Stimulated activated CD8-positive, alpha-beta memory T cell treated with anti-CD3 and anti-CD28 coated beads, Interleukin-7, amount 100 ng/mL, for 4 hours (primary cell): Measurements from ENCODE around the gene ZNF205.
"Not testable (repeated sequence)": the region's sequence is repeated elsewhere in the genome, so short reads cannot be mapped to it uniquely, and the experiment has no call there.

Source experiments
- DNase-seq, 2 donors: peaks; one replicate each; pipeline ENCODE4 v3.0.0-alpha.2; 2020; ENCODE audit warnings: low read depth in 2 of 2

ZNF205 gene

DNA sequence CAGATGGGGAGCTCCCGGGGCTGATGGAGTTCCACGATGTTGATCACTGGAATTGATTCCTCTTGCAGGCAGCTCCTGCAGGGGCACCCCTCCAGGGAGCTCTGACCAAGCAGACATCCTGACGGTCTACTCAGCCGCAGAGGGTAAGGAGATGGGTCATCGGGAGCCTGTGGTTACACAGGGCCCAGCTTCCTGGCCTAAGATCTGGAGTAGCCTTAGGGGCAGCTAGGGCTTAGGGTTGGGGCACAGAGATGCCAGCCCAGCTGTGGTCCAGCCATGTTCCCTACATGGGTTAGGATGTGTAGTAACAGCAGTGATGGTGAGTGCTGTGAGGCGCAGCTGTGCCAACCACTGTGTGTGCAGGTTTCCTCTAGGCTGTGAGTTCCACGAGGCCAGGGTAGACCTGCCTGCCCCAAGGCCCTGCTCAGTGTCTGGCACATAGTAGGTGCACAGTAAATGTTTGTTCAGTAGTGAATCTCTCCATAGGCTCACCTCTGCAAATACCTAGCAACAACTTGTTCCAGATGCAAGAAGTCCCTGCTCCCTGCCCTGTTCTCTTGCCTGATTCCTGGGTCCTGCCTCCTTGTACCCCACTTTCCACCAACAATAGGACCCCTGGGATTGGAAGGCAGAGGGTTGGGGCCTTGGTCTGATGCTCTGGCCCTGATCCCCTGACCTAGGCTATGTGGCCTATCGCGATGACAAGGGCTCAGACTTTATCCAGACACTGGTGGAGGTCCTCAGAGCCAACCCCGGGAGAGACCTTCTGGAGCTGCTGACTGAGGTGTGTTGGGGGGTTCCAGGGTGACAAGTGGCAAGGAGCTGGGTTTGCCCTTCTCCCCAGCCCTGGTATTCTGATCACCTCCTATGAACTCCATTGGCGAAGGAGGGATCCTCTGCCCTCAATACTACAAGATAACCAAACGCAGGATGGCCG, 36.1 kb downstream of the ZNF205 start:
- no peak for DNase-seq

DNA sequence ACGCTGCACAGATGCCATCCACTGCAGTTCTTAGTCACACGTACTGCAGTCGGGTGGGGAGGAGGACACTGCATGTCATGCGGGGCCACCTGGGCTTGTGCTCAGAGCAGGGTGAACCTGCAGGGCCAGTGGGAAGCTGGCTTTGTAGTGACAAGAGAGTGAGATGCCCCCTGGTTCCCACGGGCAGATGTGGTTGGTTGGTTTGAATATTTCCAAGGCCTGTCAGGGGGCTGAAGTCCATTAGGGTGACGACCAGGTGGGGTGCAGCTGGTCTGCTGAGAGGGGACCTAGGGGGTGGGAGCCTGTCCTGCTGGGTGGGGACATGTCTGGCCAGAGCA, 36.8 kb downstream of the ZNF205 start:
- DNase-seq, result no peak

DNA sequence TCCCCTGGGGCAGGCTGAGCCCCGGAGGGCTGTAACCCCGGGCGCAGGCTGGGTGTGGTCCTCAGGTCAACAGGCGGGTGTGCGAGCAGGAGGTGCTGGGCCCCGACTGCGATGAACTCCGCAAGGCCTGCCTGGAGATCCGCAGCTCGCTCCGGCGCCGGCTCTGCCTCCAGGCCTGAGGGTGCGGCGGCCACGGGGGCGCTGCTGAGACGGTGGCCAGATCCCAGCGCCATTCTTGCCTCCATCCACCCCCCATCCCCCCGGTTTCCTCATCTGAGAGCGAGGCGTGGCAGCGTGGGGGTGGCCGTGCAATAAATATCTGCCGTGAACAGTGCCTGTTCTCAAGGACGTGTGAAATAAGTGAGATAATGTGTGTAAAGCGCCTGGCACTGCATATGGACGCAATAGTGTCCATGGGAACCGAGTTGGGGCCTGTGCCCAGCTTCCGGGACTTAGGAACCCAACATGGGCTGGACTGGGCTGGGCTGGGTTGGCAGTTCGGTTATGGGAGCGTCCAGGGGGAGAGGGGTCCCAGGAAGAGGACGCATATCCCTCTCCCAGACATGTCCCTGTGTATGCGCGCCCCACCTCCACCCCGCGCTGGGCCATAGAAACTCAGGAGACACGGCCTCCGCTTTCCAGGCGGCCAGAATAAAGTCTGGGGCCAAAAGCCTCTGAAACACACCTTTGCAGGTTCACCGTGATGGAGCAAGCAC, 37.4 kb downstream of the ZNF205 start:
- DNase-seq, result peak in 1 of 2 donors; percentile 45

DNA sequence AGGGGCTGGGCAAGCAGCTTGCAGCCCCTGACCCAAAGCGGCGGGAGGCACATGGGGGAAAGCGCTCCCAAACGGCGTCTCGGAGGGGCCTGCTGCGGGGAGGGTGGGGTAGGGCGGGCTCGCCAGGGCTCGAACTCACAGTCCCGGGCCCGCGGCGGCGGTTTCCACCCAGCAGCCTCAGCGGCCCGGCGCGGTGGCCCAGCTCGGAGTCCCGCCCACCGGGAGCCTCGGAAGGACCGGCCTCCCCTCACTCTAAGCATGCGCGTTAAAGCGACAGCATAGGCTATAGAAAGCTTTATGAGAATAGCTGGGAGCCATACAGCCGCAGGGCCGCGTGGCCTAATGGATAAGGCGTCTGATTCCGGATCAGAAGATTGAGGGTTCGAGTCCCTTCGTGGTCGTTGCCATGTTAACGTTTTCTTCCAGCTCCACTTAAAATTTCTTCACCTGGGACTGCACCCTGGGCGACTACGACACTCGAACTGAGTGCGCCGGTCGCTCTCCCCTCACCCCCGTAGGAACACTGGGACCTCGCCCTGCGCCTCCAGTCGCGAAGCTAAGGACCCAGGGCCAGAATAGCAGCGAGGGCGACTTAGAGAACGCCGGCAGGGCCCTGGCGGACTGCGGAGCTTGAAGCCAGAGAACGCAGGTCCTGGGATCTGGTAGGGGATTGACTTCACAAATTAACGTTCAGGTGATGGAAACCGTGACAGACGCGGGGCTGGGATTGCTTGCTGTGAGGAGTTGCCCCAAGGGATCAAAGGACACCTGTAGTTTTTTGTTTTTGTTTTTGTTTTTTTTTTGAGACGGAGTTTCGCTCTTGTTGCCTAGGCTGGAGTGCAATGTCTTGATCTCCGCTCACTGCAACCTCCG, 38.2 kb downstream of the ZNF205 start:
- DNase-seq, result peak; percentile 93 to 97

DNA sequence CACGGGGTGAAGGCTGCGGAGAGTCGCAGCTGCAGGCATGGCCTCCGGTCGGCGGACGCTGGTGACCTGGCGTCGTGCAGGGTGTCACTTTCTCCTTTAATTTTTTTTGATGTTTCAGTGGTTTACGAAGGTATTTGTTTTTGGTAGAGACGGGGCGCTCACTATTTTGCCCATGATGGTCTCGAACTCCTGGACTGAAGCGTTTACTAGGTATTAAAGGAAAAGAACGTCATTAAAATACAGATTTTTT, 39.6 kb downstream of the ZNF205 start:
- no peak for DNase-seq

DNA sequence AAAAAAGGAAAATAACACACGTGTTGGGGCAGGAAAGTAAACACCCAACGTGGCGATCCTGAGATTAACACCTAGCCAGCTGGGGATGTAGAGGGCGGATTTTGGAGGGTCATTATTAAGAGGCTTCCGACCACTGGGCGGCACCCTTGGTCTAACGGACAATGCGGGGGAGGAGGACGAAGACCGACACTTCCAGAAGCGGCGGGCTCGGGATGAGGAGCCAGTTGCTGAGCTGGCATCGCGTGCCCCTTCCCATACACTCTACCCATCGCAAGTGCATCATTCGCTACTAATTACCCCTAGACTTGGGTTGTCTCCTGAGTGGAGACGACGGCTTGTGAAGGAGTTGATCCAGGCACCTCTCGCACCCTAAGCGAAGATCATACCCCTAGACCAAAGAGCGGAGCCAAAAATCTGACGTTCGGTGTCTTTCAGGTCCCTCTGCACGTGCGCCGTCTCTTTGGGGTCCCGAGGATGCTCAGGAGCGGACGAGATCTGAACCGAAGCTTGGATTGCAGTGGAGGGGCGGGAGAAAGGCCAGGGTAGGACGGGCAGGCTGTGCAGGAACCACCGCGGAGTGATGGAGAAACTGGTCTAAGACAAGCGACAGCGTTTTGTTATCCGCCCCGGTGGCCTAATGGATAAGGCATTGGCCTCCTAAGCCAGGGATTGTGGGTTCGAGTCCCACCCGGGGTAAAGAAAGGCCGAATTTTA, 40.0 kb downstream of the ZNF205 start:
- DNase-seq, result peak; percentile 69 to 73

DNA sequence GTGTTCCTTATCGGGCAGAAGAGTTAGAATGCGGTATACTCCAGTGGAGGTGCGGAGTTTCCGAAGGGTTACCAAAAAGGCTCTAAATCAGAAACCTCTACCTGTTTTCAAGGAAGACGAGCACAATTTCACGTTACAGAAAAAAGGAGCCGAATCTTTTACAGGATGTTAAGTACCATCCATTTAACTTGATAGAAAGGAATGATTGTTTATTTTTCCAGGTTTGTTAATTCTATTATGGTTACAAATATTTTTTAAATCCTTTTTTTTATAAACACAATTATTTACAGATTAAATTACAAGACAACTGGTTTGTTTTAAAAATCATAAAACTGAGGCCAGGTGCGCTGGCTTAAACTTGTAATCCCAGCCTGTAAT, 40.6 kb downstream of the ZNF205 start:
- no peak for DNase-seq

DNA sequence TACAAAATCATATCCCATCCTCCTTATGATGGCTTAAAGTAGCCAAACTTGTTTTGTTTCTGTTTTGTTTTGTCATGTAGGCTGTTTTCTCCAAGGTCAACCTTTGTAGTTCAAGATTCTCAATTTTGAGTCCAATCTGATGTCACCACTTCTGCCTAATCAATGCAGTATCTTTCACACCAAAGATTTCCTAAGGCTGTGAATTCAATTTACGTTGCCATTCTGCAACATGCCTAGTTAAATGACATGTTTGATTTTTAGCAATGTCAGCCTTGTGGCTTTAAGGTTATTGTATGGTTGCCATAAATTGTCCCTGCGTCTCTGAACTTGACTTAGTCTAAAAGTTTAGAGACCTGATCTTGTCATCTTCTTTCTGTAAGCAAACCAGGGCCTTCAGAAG, 42.8 kb downstream of the ZNF205 start:
- no peak for DNase-seq

DNA sequence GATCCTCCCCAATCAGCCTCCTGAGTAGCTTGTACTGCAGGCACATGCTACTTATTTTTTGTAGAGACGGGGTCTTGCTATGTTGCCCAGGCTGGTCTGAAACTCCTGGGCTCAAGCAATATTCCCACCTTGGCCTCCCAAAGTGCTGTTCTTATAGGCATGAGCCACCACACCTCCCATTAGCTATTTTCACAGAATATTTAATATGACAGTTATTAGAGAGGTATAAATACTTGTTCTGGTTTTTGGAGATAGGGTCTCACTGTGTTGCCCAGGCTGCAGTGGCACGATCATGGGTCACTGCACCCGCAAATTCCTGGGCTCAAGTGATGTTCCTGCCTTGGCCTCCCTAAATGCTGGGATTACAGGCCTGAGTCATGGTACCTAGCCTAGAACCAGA, 43.6 kb downstream of the ZNF205 start:
- no peak for DNase-seq

DNA sequence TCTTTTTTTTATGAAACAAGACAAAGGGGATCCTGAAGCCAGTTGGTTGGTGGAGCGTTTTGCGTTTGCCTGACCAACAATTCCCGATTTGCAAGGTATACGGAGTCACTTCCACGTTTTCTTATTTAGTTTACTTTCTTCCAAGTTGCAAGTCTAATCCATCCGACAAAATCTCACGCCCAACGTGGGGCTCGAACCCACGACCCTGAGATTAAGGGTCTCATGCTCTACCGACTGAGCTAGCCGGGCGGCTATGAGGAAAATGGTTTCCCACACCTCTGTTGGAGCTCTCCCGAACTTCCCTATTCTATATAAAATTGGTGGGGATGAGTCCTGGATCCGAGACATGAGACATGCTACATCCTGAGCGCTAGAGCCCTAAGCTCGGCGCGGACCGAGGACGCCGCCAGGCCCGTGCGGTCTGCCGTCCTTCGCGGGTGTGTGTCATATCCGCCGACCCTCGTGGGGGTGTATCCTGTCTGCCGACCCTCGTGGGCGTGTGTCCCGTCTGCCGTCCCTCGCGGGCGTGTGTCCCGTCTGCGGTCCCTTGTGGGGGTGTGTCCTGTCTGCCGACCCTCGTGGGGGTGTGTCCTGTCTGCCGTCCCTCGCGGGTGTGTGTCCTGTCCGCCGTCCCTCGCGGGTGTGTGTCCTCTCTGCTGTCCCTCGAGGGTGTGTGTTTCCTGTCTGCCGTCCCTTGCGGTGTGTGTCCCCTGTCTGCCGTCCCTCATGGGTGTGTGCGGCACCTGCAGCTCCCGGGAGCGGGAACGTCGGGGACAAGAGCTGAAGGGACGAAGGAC, 45.0 kb downstream of the ZNF205 start:
- DNase-seq, result peak; percentile 25 to 59

DNA sequence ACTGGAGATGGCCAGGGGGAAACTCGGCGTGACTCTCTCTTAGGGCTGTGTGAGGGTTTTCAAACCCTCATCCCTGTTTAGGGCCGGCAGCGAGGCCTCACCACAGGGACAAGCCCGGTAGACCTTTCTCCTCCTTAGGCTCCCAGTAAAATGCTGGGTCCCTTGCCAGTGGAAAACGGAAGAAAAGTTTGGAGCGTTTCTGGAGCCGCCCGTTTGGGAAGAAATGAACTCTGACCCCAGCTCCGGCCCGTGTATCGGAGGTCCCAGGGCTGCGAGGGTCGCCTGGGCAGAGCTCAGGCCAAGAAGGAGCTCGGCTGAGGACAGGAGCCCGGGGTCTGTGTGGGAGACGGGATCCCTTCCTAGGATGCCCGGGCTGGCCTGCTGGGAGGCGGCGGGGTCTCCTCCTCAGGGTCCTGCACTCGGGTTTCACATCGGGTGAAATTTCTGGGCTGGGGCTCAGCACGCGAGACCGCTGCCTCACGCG, 45.7 kb downstream of the ZNF205 start:
- DNase-seq, result no peak

DNA sequence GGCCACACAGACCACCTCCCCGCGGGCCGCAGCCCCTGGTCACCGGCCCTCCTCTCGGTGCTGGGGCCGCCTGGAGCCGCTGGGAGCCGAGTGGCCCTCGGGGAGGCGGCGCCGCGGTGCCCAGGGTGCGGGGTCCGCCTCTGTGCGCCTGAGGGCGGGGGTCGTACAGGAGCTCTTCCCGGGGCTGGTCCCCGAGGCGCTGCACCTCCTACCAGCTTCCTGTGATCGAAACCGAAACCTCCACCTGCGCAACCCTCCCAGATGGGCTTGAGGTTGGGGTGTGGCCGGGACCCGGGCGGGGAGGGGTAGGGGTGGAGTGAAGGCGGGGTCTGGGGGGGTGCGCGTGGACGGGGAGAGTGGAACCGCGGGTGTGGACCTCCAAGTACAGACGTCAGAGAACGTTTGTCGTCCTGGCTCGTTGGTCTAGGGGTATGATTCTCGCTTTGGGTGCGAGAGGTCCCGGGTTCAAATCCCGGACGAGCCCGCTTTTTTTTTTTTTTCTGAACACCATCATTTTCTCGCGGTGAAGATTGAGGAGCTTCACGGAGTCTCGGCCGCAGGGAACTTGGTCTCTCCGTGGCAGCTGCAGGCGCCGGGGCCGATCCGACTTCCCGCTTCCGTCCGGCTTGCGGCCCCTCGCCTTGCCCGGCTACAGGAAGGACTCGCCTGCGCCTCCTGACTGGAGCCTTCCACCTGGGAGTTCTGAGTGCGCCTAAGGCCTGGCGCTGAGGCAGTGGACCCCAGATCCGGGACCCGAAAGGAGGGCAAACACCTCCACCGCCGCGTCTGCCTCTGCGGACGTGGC, 46.3 kb downstream of the ZNF205 start:
- DNase-seq, result peak; percentile 89 to 92

DNA sequence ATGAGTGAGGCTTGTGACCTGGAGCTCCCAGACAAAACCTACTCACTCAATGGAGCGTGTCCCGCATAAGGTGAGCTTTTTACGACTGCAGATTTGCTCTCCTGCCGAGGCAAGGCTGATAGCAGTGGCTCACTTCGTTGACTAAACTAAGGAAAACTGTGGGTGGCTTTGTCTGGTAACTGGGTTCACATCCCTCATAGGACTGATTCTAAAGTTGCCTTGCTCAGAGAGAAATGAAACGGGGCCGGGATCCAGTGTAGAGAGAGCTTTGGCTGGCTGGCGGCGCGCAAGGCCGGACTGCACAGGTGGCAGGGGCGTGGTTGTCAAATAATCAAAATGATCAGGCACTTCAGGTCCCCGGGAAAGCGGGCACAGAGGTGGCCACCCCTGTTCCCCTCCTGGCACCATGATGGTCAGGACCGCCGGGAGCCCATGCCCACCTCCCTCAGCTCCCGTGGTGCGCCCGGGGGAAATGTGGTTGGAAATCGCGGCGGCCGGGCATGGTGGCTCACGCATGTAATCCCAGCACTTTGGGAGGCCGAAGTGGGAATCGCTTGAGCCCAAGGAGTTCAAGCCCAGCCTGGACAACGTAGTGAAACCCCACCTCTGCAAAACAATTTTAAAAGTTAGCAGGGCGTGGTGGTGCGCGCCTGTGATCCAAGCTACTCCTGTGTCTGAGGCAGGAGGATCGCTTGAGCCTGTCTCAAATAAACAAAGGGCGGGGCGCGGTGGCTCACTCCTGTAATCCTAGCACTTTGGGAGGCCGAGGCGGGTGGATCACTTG, 49.0 kb downstream of the ZNF205 start:
- no peak for DNase-seq

DNA sequence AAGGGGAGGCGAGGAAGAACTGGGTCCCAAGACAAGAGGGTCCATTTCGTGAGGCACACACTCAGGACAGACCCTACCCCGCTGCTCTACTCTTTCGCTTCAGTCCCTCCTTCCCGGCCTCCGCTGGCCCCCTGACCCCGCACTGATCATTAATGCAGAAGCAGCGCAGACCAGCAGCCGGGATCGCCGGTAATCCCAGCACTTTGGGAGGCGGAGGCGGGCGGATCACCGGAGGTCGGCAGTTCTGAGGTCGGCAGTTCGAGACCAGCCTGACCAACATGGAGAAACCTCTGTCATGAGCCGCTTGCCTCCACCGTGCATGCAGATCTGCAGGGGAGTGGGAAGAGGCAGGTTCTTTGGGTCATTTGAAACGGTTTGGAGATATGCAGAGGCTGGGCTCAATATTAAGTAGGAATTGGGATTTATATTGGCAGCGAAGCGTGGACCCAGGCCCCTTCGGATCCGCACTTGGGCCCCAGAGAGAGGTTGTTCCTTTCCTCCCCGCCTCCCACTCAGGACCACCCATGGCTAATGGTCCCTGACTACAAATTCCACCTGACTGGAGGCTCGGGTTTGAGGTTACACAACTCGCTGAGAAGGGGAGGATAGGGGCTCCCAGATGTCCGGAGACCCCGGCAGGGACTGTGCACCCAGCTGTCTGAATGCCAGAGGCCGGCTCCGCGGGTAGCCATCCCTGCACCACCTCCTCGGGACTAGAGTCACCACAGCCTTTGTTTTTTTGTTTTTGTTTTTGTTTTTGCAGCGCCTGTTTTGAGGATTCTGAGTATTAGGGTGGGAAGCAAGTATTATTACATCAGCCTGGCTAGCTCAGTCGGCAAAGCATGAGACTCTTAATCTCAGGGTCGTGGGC, 52.0 kb downstream of the ZNF205 start:
- no peak for DNase-seq

DNA sequence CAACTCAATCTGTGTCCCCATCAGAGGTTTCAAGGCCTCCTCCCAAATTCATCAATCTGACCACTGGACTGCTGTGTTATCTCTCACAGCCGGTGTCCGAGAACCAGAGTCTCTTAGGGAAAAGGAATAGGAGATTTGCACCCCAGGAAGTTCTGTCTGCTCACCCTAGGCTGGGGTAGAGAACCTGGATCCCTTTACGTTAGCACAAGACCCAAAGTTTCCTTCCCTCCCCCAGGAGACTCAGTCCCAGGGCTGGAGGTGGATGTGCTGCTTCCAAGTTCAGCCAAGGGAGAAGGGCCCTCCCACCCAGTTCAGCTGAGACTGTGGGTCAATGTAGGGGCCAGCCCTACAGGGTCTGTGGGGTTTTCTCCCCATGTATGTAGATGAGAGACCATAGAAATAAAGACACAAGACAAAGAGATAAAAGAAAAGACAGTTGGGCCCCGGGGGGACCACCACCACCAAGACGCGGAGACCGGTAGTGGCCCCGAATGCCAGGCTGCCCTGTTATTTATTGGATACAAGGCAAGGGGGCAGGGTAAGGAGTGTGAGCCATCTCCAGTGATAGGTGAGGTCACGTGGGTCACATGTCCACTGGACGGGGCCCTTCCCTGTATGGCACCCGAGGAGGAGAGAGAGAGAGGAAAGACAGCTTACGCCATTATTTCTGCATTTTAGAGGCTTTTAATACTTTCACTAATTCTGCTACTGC, 52.9 kb downstream of the ZNF205 start:
- DNase-seq, result no peak

DNA sequence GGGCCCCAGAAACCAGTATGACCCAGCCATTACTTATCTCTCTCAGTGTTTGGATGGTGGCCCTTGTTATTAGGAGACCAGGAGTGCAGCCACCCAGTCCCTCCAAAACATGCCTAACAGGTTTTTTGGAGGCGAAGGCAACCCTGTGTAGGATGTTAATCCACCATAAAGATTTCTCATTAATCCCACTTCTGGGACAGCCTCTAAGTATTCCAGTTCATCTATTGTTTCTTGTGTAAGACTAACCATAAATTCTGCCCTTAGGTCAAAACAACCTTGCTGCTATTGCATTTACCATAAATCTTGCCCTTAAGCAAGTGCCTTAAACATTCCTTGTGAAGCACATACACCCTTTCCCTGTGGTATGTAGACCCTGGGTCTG, 54.1 kb downstream of the ZNF205 start:
- no peak for DNase-seq

DNA sequence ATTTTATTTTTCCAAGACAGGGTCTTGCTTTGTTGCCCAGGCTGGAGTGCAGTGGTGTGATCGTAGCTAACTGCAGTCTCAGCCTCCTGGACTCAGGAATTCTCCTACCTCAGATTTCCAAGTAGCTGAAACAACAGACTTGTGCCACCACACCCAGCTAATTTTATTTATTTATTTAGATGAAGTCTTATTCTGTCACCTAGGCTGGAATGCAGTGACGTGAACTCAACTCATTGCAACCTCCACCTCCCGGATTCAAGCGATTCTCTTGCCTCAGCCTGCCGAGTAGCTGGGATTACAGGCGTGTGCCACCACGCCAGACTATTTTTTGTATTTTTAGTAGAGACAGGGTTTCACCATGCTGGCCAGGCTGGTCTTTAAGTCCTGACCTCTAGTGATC, 56.3 kb downstream of the ZNF205 start:
- DNase-seq, result not testable (repeated sequence)
